Measurements from ENCODE around the gene COBLL1. TPM values are rescaled to one million over a fixed set of nuclear protein-coding genes. Genes with fewer than 3 reads are reported as not detected.

COBLL1 gene
- total RNA-seq, 1 experiment from 2014 or later = 3.6 TPM

- H2AFZ ChIP-seq (ENCODE audit: low read length) = peak overlapping the region; percentile 95
- H3K9me2 ChIP-seq (replicated peaks; ENCODE audit: low read length) = no peaks in the 10 kb centered on the region
- CTCF ChIA-PET = interaction anchor here (0.5 to 1.8 kb wide), 5 partner anchors 72 to 953 kb away, joined by 3 to 7 read pairs (median 5); partner anchors contain the start of gene GALNT3
- no peaks in the 10 kb centered on the region for H3F3A ChIP-seq (ENCODE audit: low read length, unreplicated experiment)
- peaks cover 28% of the 10 kb centered on the region for H3K4me1 ChIP-seq (ENCODE audit: insufficient read depth, low read length)
- peak overlapping the region; percentile 90 for H3K4me3 ChIP-seq (ENCODE audit: low read length)
- peak overlapping the region; percentile 12; the same call in 1 of the 2 replicates for H3K27ac ChIP-seq (ENCODE audit: low read length)
- H3K36me3 ChIP-seq (ENCODE audit: low read depth, low read length) = no peaks in the 10 kb centered on the region
- TF ChIP-seq EZH2phosphoT487 (IDR thresholded peaks at IDR 0.05; ENCODE audit: borderline replicate concordance, low read length) (no peak), EZH2 (IDR thresholded peaks at IDR 0.05; ENCODE audit: low read length, unreplicated experiment) (no peak), CTCF (conservative IDR thresholded peaks at IDR 0.05; ENCODE audit: low read depth, low read length) (no peak)
- no TSS peak for BruUV-seq (replicated peaks)
- H3K9me3 ChIP-seq (ENCODE audit: low read length) = no peaks in the 10 kb centered on the region
- no peaks in the 10 kb centered on the region for H3K27me3 ChIP-seq (ENCODE audit: low read length)
- POLR2A ChIA-PET (ENCODE audit: unreplicated experiment) = interaction anchor here (0.7 kb wide), 1 partner anchor 119 kb away, joined by 3 read pairs; no protein-coding TSS in a partner anchor
- H3K79me2 ChIP-seq (ENCODE audit: low read length) = 0 out of 2 replicates have a peak, but pooled peaks cover 4% of the 10 kb centered on the region
- intact Hi-C loops (cut with micrococcal nuclease) = loop anchor here (1.0 kb wide), 2 partner anchors 32 to 72 kb away; no protein-coding TSS in a partner anchor
- H3K4me2 ChIP-seq (ENCODE audit: low read length) = peak overlapping the region; percentile 85
- H4K20me1 ChIP-seq (ENCODE audit: low read length) = no peaks in the 10 kb centered on the region
- peak overlapping the region; percentile 69 for H3K9ac ChIP-seq (ENCODE audit: low read length)
- ATAC-seq (peak; percentile 65), DNase-seq (peak; percentile 70)
Observed at GRCh38 chr2:164840930-164841718, 499 bp downstream of the COBLL1 start.

GRCh38 chr2:164840458-164840929 lies 1.1 kb downstream of the COBLL1 start:
- Histone ChIP-seq H3K36me3 (ENCODE audit: low read depth, low read length) (no peaks in the 10 kb centered on the region), H3K4me3 (ENCODE audit: low read length) (peak overlapping the region; percentile 90), H3K27ac (ENCODE audit: low read length) (no peak overlapping the region), H4K20me1 (ENCODE audit: low read length) (no peaks in the 10 kb centered on the region), H3F3A (ENCODE audit: low read length, unreplicated experiment) (no peaks in the 10 kb centered on the region), H3K4me2 (ENCODE audit: low read length) (peak overlapping the region; percentile 85), H3K79me2 (ENCODE audit: low read length) (0 out of 2 replicates have a peak, but pooled peaks cover 4% of the 10 kb centered on the region), H3K9me2 (replicated peaks; ENCODE audit: low read length) (no peaks in the 10 kb centered on the region), H3K9ac (ENCODE audit: low read length) (peak overlapping the region; percentile 69), H2AFZ (ENCODE audit: low read length) (peak overlapping the region; percentile 95), H3K9me3 (ENCODE audit: low read length) (no peaks in the 10 kb centered on the region), H3K27me3 (ENCODE audit: low read length) (no peaks in the 10 kb centered on the region), H3K4me1 (ENCODE audit: insufficient read depth, low read length) (peaks cover 28% of the 10 kb centered on the region)
- TSS peak; percentile 34 for BruUV-seq (replicated peaks)
- peak; percentile 41 for DNase-seq
- no peak for TF ChIP-seq CTCF (conservative IDR thresholded peaks at IDR 0.05; ENCODE audit: low read depth, low read length)
- no peak for TF ChIP-seq EZH2 (IDR thresholded peaks at IDR 0.05; ENCODE audit: low read length, unreplicated experiment)
- no peak for TF ChIP-seq EZH2phosphoT487 (IDR thresholded peaks at IDR 0.05; ENCODE audit: borderline replicate concordance, low read length)
- CTCF ChIA-PET = no interaction called here
- 0 out of 2 replicates have a peak, but pooled peaks have one; percentile 2 for ATAC-seq
- POLR2A ChIA-PET (ENCODE audit: unreplicated experiment) = no interaction called here
- intact Hi-C loops (cut with micrococcal nuclease) = no loop called here

All from PC-3 (cell line).